ENCODE results near the gene SCN7A.
"Not testable (repeated sequence)": the region's sequence is repeated elsewhere in the genome, so short reads cannot be mapped to it uniquely, and the experiment has no call there.

The SCN7A gene

GRCh38 chr2:166494140-166494624, at the start of gene SCN7A:
TSS of gene SCN7A (minus strand) at chr2:166494249. CDS start at chr2:166477696, 16,553 bp downstream.
- no peak for DNase-seq

GRCh38 chr2:166539340-166540162, 45.5 kb upstream of the SCN7A start:
- no peak for DNase-seq

- no peak for DNase-seq
Observed at GRCh38 chr2:166536111-166536510, 42.1 kb upstream of the SCN7A start.

GRCh38 chr2:166521155-166521554, 27.1 kb upstream of the SCN7A start:
- no peak for DNase-seq

GRCh38 chr2:166520604-166521003, 26.6 kb upstream of the SCN7A start:
- DNase-seq: no peak

- no peak for DNase-seq
Observed at GRCh38 chr2:166519391-166519962, 25.4 kb upstream of the SCN7A start.

- no peak for DNase-seq
Observed at GRCh38 chr2:166518634-166519390, 24.8 kb upstream of the SCN7A start.

- DNase-seq: no peak
Observed at GRCh38 chr2:166517533-166518061, 23.5 kb upstream of the SCN7A start.

- no peak for DNase-seq
Observed at GRCh38 chr2:166516712-166517303, 22.8 kb upstream of the SCN7A start.

- no peak for DNase-seq
Observed at GRCh38 chr2:166513952-166514351, 19.9 kb upstream of the SCN7A start.

GRCh38 chr2:166499281-166499680, 5.2 kb upstream of the SCN7A start:
- no peak for DNase-seq

GRCh38 chr2:166491461-166491860, 2.6 kb downstream of the SCN7A start:
- no peak for DNase-seq

GRCh38 chr2:166487171-166487570, 6.9 kb downstream of the SCN7A start:
- no peak for DNase-seq

- DNase-seq: no peak
Observed at GRCh38 chr2:166485558-166486178, 8.4 kb downstream of the SCN7A start.

- DNase-seq: no peak
Observed at GRCh38 chr2:166472332-166472731, 21.7 kb downstream of the SCN7A start.

- DNase-seq: no peak
Observed at GRCh38 chr2:166468124-166469024, 25.7 kb downstream of the SCN7A start.

- DNase-seq: no peak
Observed at GRCh38 chr2:166464187-166464586, 29.9 kb downstream of the SCN7A start.

GRCh38 chr2:166463640-166464039, 30.4 kb downstream of the SCN7A start:
- no peak for DNase-seq

- no peak for DNase-seq
Observed at GRCh38 chr2:166458674-166459073, 35.4 kb downstream of the SCN7A start.

- DNase-seq: not testable (repeated sequence)
Observed at GRCh38 chr2:166455823-166456222, 38.2 kb downstream of the SCN7A start.

- no peak for DNase-seq
Observed at GRCh38 chr2:166454006-166454595, 39.9 kb downstream of the SCN7A start.
